GM19351 (cell line): Measurements from ENCODE around the gene ZNF428.

ENCODE experiments used
- ATAC-seq: cut with Tn5 transposase; IDR thresholded peaks from one replicate; pipeline ENCODE4 v1.9.1; 2021; ENCODE audit warnings: mild to moderate bottlenecking, moderate library complexity; ENCODE audit not compliant: unreplicated experiment

ZNF428 gene

DNA sequence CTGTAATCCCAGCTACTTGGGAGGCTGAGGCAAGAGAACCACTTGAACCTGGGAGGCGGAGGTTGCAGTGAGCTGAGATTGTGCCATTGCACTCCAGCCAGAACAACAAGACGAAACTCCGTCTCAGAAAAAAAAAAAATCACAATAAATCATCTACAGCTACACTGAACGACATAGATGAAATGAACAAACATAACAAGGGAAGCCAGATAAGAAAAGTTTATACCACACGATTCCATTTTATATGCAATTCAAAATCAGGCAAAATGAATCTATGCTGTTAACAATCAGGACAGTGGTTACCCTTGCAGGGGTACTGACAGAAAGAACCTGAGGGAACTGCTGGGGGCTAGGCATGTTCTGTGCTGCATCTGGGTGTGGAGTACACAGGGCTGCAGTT lies 49.8 kb downstream of the ZNF428 start:
- no peak for ATAC-seq

DNA sequence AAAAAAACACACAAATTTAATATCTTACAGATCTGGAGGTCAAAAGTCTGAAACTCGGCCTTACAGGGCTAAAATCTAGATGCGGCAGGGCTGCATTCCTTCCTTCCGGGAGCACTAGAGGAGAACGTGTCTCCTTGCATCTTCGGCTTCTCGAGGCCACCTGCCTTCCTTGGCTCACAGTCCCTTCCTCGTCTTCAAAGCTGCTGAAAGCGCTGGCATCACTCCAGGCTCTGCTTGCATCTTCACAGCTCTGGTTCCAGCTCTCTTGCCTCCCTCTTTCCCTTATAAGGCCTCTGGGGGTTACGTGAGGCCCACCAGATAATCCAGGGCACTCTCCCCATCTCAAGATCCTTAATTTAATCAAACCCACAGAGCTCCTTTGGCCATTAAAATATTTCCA lies 54.6 kb downstream of the ZNF428 start:
- ATAC-seq: no peak

DNA sequence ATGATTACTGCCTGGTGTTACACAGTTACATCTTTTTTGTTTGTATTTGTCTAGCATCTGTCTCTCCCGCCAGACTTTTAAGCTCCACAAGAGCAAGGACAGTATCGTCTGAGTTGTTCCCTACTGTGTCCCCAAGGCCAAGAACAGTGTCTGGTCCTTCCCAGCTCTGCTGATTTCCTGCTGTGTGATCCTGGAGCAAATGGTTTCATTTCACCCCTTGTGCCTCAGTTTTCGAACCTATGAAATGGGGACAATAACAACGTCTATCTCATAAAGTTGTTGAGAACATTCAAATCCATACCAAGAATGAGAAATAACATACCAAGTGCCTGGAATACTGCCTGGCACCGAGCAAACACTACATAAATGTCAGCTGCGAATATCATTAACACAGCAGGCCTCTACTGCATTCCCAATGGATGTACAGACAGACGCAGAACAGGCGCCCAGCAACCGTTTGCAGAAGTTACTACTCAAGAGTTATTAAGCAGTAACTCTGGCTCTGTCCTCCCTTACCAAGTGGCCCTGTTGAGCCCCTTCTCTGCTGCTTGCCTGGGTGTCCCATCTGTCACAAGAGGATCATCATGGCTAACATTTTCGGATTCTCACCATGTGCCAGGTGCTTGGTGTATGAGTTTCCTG lies 55.5 kb downstream of the ZNF428 start:
- ATAC-seq: no peak

DNA sequence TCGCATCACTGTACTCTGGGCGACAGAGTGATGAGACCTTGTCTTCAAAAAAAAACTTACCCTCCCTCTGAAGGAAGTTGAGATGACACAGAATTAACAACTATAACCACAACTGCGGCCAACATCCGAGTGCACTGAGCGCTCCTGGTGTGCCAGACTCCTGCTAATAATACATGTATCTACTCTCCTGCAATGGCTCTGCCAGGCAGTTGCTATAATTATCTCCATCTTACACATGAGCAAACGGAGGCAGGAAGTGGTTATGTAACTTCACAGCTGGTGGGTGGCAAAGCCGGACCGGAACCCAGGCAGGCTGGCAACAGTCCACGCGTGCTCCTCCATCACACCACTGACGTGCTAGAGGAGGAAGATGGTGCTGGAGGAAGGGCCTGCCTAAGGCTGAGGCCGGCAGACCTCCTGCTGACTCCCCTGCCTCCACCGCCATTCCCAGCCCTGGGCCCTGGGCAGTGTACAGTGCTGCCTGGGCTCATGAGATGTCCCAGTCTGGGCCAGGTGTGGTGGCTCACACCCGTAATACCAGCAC lies 56.7 kb downstream of the ZNF428 start:
- ATAC-seq: peak; percentile 70

DNA sequence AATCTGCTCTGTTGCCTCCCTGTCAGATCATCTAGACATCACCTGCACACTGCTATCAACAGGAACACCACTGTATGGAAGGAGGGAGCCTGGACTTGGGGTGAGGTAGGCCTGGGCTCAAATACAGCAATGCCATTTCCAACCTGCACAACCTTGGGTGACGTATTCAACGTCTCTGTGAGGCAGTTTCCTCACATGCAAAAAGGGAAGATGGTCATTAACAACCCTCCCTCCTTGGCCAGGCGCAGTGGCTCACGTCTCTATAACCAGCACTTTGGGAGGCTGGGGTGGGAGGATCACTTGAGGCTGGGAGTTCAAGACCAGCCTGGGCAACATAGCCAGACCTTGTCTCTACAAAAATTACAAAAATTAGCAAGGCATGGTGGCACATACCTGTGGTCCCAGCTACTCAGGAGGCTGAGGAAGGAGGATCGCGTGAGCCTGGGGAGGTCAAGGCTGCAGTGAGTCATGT lies 57.2 kb downstream of the ZNF428 start:
- no peak for ATAC-seq

DNA sequence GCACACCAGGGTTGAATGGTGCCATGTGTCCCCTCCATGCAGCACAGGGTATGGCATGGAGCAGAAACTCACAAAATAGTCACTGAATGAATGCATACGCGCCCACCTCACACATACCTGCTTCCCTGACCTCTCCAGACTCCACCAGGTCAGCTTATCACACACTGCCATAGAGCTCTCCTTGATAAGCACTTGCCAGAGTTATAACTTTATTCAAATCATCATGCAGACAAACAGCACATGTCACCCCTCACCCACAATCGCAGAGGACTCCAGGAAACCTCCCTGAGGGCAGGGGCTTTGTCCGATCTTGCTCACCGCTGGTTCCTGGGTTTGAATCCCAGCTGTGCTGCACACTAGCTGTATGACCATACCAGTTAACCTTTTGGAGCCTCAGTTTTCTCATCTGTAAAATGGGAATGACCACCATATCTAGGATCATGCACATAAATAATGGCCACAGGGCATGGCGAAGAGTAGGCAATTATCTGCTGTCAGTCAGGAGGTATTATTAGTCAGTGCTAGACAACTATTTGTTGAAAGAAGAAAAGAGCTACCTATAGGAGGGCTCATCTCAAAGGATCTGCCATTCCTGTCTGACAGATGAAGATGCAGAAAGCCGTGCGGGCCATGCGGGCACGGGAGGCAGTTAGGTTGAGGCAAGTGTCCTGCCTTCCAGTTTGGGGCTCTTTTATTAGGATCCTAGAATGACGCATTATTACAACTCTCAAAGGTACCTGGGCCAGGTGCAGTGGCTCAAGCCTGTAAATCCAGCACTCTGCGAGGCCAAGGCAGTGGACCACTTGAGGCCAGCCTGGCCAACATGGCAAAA lies 58.1 kb downstream of the ZNF428 start:
- ATAC-seq: no peak

DNA sequence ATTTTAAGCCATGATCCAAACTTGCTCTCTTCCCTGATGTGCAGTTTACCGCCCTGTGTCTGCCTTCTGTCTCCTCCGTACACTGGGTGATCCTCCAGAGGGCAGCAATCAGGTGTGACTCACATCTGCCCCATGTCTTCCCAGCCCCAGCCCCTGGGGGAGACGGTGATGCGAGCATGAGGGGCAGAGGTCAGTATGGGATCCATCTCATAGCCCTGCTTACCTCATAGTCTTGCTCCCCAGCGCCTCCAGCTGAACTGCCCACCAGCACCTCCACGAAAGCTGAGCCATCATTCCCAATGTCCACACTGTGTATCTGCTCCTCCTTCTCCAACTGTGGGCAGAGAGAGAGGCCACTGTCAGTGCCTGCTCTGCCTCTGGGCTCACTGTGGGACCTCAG lies 58.7 kb downstream of the ZNF428 start:
- no peak for ATAC-seq
